Adrenal gland (tissue), 5 donors: ENCODE results near the gene CGB1.

Experiments used
- POLR2A ChIP-seq, 2 donors: fragments of 450-650 bp; IDR thresholded peaks; one replicate each; pipeline ENCODE4 v1.6.1; 2017; ENCODE audit warnings: antibody characterized with exemption in 2 of 2, mild to moderate bottlenecking in 2 of 2, moderate library complexity in 1 of 2
- TF ChIP-seq, protein P1 (sequence below), 6 experiments: fragments of 450-650 bp in 4 of 6; fragments of 200-600 bp in 2 of 6; sonication (generic) in 1 of 6; IDR thresholded peaks; 1 replicate in 5 of 6; 2 replicates in 1 of 6; pipeline versions ENCODE4 v1.5.1 to v1.8.0; 2016 to 2021; ENCODE audit warnings: antibody characterized with exemption in 6 of 6, mild to moderate bottlenecking in 2 of 6, moderate library complexity in 1 of 6
- donor health status: DM: no; HTN: no; CAD: no.

DNA sequence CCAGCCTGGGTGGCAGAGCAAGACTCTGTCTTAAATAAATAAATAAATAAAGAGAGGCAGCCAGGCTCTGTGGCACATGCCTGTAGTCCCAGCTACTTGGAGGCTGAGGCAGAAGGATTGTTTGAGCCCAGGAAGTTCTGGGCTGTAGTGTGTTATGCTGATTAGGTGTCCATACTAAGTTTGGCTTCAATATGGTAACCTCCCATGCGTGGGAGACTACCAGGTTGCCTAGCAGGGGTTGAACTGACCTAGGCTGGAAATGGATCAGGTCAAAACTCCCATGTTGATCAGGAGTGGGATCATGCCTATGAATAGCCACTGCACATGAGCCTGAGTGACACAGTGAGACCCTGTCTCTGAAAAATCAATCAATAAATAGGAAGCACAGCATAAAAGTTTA is 44.6 kb upstream of the CGB1 start:
- TF ChIP-seq, protein P1, sequence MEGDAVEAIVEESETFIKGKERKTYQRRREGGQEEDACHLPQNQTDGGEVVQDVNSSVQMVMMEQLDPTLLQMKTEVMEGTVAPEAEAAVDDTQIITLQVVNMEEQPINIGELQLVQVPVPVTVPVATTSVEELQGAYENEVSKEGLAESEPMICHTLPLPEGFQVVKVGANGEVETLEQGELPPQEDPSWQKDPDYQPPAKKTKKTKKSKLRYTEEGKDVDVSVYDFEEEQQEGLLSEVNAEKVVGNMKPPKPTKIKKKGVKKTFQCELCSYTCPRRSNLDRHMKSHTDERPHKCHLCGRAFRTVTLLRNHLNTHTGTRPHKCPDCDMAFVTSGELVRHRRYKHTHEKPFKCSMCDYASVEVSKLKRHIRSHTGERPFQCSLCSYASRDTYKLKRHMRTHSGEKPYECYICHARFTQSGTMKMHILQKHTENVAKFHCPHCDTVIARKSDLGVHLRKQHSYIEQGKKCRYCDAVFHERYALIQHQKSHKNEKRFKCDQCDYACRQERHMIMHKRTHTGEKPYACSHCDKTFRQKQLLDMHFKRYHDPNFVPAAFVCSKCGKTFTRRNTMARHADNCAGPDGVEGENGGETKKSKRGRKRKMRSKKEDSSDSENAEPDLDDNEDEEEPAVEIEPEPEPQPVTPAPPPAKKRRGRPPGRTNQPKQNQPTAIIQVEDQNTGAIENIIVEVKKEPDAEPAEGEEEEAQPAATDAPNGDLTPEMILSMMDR (IDR thresholded peaks at IDR 0.05): no peak
- TF ChIP-seq POLR2A (IDR thresholded peaks at IDR 0.05): no peak
